HT1080 (cell line): ENCODE results near the gene HOXC4. TPM values are rescaled to one million over a fixed set of nuclear protein-coding genes. Genes with fewer than 3 reads are reported as not detected.
"Not testable (repeated sequence)": the region's sequence is repeated elsewhere in the genome, so short reads cannot be mapped to it uniquely, and the experiment has no call there.

Experiments
- DNase-seq: peaks from one replicate; pipeline ENCODE4 v3.0.0-alpha.2; 2015; ENCODE audit warnings: low read depth
- total RNA-seq: library from RNA; depleted of rRNA; stranded (reverse); fragments of >200 nt; shearing (Covaris generic); gene quantifications from 2 replicates; pipeline ENCODE4 v1.2.3, GENCODE V29; 2014

Gene HOXC4
- total RNA-seq, 1 experiment from 2014 or later: 1.9 TPM

DNA sequence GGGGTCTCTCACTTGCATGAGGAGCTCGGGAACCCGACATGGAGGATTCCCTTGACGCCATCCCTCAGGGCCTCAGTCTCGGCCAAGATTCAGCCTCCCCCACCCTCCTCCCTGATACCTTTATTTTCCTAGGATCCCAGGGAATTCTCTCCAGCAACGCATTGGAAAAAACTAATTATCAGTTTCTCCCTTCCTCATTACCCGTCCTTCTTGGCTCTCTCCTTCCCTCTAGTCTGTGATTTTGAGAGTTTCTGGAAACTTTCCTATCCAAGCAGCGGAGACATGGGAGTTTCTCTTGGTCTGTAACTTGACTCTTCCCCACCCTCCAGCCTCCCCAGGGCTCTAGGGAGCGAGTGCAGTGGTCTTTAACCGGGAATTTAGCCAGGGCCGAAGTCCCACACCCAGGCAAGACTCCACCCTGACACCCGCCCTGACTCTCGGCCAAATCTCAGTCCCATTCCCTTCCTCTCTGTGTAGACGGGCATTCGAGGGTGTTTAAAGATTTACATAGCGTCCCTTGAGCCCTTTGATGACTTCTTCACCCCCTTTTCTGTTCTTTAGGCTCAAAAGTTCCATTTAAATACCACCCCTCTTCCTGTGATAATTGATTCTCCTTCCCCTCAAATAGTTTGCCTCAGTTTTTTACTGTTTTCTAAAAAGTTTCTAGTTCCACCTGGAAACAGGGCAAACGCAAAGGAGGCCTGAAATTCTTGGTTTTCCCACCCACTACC, 14.1 kb upstream of the HOXC4 start:
- DNase-seq: no peak

DNA sequence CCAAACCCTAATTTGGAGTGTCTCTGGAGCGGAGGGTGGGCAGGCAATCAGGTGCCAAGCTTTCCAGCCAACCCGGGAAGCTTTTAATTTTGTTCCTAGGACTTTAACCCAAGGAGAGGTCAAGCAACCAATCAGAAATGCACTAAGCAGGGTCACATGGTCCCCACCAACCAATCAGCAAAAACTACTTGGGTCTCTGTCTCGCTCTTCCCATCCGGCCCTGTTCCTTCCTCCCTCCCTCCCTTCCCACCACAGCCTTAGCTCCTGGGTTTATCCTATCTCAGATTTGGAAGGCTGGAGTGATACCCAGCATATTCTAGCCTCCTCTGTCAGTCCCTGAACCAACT, 13.5 kb upstream of the HOXC4 start:
- DNase-seq: peak; percentile 30

- DNase-seq: no peak
Measured at GRCh38 chr12:54040648-54041047, 13.0 kb upstream of the HOXC4 start.

DNA sequence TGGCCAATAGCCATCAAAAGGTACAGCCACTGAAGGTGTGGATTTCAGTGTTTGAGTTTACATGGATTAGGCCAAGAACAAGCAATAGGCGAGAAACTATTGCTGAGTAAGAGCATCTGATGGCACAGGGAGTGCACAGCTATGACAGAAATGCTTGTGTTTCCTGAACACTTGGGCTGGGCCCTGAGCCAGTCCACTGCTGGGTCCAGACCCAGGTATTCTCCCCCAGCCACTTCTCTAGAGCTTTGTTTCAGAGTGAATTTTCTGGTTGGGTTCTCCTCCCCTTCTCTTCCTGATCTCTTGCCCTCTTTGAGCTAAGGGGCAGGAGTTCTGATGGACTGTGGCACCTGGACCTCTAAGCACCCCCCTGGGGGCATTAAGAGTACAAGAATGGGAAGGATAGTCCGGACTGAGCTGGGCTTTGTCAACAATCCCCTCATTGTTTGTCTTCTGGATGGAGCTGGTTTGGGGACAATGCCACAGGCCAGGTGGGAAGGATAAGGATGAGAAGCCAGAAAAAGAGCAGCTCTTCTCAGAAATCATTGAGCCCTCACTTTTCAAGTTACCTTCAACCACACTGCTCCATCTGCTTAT, 12.4 kb upstream of the HOXC4 start:
- no peak for DNase-seq

DNA sequence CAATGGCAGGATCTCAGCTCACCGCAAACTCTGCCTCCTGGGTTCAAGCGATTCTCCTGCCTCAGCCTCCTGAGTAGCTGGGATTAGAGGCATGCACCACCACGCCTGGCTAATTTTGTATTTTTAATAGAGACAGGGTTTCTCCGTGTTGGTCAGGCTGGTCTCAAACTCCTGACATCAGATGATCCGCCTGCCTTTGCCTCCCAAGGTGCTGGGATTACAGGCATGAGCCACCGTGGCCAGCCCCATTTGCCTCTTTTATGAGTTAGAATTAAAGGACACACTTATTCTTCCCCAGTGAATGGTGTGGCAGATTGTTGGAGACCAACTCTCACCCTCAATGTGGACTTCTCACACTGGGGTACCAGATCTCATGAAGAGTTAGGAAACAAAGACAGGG, 11.6 kb upstream of the HOXC4 start:
- not testable (repeated sequence) for DNase-seq

- no peak for DNase-seq
Measured at GRCh38 chr12:54042970-54043853, 10.4 kb upstream of the HOXC4 start.

- no peak for DNase-seq
Measured at GRCh38 chr12:54044425-54045103, 9.1 kb upstream of the HOXC4 start.

DNA sequence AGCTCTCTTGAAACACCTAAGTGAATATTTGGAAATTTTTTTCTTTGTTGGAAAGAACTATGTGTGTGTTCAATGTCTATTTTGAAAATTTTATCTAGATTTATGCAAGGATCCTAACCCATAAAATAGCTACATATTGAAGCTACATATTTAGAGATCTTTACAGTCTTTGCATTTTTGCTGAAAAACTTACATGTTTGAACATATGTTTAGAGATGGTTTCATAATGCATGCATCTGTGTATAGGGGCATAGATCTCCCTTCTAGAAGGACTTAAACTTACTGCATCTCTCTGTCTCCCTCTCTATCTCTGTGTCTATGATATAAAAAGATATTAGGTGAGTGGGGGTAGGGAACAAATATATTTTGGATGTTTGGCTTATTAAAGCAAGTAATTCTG, 8.2 kb upstream of the HOXC4 start:
- DNase-seq: no peak

DNA sequence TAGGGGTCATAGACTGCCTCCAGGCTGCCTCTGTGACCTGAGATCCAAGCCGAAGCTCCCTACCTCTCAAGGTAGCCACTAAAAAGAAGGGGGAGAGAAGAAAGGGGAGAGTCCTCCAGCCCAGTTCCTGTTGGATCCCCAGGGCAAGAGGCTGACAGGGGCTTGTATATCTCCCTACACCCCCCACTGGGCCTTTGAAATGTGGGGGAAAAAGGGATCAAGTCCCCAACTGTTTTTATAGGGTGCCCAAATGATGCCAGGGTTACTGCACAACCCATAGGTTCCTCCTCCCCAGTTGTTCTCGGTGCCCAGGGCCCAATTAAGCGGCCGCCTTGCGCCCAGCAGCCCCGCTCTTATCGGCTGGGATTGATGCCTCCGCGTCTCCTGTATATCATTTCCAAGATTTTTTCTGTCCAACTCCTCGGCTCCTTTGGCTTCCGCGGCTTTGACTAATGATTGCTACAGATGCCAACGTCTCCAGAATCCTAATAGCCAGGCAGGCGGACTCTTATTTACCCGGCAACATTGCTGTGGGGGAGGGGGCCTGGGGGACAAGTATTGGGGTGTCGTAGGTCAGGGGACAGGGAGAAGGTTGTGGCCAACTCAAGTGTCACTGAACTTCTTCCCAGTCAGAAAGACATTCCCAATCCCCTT, 7.6 kb upstream of the HOXC4 start:
- DNase-seq: no peak

DNA sequence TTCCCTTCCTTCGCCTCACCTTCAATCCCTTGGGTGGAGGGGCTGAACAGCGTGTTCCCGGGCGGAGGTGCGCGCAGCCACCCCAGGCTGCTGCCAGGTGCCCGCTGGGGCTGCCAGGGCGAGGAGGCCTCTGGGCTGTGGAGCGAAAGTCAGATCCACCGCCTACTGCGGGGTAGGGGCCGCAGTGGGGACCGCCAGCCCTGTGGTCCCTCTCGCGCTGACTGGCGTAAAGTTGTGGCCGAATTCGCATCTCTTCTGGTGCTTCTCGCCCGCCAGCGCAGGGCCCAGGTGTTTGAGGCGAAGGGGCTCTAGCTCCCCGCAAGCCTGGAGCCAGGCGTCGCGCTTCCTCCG, 6.9 kb upstream of the HOXC4 start:
- no peak for DNase-seq

DNA sequence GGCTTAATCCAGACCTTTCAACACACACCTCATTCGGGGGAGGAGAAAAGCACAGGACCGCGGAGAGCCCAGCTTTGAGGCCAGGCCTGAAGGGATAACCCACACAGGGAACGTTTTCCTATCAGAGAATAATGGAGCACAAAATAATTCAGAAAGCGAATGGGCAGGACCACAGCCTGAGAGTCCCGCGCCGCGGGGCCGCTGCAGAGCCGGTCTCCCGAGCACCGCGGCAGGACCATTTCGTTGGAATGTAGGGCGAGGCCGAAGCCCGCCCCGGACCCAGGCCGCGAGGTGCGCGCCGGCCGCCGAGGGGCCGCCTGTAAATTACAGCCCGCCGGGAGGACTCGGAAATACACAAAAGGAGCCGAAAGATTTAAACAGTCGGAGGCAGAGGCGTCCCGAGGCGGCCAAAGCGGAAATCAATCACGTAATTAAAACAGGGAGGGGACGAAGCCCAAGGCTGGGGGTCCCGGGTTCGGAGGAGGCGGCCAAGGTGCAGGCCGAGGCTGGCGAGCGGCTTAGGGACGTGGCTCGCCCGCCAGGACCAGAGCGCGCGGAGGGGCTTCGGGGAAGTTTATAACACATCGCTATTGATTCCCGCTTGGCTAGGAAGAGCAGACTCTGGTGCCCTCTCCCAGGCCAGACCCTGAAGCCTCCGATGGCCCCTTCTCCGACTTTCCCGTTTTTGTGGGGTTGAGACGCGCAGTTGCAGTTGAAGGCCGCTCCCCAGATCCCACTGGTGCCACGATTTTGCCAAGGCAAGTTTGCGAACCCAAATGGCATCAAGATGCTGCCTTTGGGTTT, 6.3 kb upstream of the HOXC4 start:
- DNase-seq: no peak

GRCh38 chr12:54047964-54048303, 5.7 kb upstream of the HOXC4 start:
- no peak for DNase-seq

- no peak for DNase-seq
Measured at GRCh38 chr12:54048406-54049093, 5.1 kb upstream of the HOXC4 start.

DNA sequence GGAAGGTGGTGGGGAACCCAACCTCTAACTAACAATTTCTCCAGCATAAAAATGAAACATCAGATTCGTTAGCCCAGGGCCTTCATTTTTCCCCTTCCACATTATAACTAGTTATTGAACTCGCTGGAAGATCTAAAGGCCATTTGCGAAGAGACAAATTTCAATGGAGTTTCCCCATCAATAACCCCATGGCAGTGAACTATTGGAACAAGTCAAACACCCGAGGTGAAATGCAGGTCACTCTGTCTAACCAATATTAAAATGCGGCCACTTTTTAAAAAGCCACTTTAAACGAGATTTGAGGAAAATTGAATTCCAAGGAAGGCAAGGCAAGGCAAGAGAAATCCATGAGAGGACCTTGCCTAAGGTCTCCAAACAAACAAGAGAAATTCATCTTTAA, 4.5 kb upstream of the HOXC4 start:
- no peak for DNase-seq

- no peak for DNase-seq
Measured at GRCh38 chr12:54050482-54050810, 3.2 kb upstream of the HOXC4 start.

GRCh38 chr12:54051026-54051842, 2.4 kb upstream of the HOXC4 start:
- DNase-seq: no peak

DNA sequence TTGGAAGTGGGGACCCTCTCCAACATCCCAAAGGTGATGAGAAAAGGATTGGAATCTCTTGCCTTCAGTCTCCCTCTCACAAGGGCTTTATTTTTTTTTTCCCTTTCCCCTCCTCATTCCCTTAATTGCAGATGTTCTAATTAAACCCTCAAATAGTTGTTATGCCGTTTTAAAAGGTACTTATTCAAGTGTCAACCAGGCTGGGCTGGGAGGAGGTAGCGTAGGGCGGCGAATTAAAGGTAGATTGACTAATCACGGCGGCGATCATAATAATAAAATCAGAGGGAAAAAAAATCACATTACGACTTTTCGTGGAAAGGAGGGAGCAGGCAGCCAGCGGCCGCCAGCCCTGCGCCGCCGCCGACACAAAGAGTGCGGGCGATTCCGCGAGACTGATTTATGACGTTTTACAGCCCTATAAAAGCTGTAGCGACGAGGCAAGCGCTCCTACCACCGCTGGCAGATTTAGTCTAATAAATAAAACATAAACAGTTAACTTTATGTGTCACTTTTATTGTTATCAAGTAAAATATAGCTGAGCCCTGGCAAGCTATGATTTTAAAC, 1.7 kb upstream of the HOXC4 start:
- DNase-seq: no peak

GRCh38 chr12:54052438-54053002, 1.1 kb upstream of the HOXC4 start:
- DNase-seq: no peak
